Natural killer cell treated with Interleukin-12 subunit alpha and Interleukin-12 subunit beta and Interleukin-15 and Interleukin-18, amount 100 ng/mL, for 72 hours (primary cell): ENCODE data around the gene DNTT. TPM values are rescaled to one million over a fixed set of nuclear protein-coding genes. Genes with fewer than 3 reads are reported as not detected.

ENCODE experiments used
- ATAC-seq, 2 donors: fragments of 150-1000 bp; cut with Tn5 transposase in 1 of 2; sonication (Bioruptor Pico), chemical (Tn5 transposase) in 1 of 2; 2 replicates each; pipeline ENCODE4 v1.10.0; 2021
- DNase-seq: peaks from one replicate; pipeline ENCODE4 v3.0.0; 2022; ENCODE audit warnings: low spot score
- H3K27ac Mint-ChIP-seq, 2 donors: 1 replicate in 1 of 2; 2 replicates in 1 of 2; pipeline ENCODE4 v1.8.0; 2022; ENCODE audit warnings: mixed read lengths in 2 of 2, mild to moderate bottlenecking in 1 of 2, moderate library complexity in 1 of 2
- H3K27me3 Mint-ChIP-seq, 2 donors: 1 replicate in 1 of 2; 2 replicates in 1 of 2; pipeline ENCODE4 v1.8.0; 2022; ENCODE audit warnings: mixed read lengths in 2 of 2
- H3K36me3 Mint-ChIP-seq: one replicate; pipeline ENCODE4 v1.8.0; 2022; ENCODE audit warnings: mixed read lengths
- H3K4me1 Mint-ChIP-seq, 2 donors: 1 replicate in 1 of 2; 2 replicates in 1 of 2; pipeline ENCODE4 v1.8.0; 2022; ENCODE audit warnings: low read depth in 2 of 2, mixed read lengths in 2 of 2, mild to moderate bottlenecking in 1 of 2
- H3K4me3 Mint-ChIP-seq: one replicate; pipeline ENCODE4 v1.8.0; 2022; ENCODE audit warnings: mixed read lengths
- H3K9me3 Mint-ChIP-seq: 2 replicates; pipeline ENCODE4 v1.8.0; 2022; ENCODE audit warnings: mixed read lengths
- total RNA-seq, 2 donors: library from RNA; stranded (reverse); gene quantifications; one replicate each; pipeline ENCODE4 v1.2.3, GENCODE V29; 2022

DNTT gene
- total RNA-seq, 2 donors from 2014 or later, result not detected

DNA sequence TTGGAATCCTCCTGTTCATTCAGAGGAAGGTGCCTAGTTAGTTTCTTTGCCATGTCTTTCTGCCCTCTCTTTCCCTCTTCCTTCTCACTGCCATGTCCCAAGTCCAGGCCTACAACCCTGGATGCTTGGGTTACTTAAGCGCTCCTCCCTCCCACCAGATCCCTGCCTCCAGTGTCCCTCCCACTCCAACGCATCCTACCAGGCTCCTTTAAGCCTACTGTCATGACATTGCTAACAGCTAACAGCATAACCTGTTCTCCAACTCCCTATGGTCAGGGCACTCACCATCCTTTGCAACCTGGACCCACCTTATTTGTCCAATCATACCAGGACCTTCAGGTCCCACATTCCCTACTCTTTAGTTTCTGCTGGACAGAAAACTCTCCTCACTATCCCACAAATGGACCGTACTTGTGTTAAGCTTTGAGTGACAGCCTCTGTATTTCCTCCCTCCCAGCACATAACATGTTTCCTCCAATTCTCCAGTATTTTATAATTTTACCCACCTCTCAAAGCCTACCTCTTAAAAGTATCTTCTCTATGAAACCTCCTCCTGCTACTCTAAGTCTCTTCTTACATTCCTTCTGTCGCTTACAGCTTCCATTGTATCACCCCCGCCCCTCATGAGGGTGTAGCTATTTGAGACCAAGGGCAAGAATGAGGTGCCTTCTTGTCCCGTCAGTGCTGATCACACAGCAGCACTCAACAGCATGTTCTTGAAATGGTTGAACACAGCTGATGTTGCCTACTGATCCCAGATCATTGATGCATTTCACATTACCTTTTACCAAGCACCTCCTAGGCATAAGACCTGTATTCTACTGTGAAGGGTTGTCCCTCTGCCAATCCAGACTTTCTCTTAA, 34.6 kb upstream of the DNTT start:
- no peaks in the 10 kb centered on the region for H3K36me3 Mint-ChIP-seq
- no peak overlapping the region for H3K27ac Mint-ChIP-seq
- no peak overlapping the region for H3K4me3 Mint-ChIP-seq
- peaks cover 19 to 35% of the 10 kb centered on the region in 2 donors for H3K27me3 Mint-ChIP-seq
- DNase-seq, result no peak
- no peaks in the 10 kb centered on the region for H3K4me1 Mint-ChIP-seq
- no peaks in the 10 kb centered on the region for H3K9me3 Mint-ChIP-seq
- ATAC-seq, result no peak

DNA sequence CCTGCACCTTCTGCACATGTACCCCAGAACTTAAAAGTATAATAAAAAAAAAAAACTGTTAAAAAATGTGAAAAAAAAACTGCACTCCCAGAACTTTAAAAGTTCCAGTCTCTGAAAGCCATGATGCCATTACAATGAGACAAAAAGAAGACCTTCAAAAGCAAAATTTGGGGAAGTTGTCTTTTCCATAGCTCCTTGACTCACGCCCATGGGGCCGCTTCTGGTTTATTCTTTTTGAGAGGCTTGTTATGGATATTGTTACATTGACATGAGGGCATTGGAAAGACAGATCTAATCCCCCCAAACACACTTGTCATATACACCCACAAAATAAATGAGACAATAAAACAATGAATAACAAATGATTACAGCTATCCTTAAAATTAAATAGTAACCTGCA, 33.7 kb upstream of the DNTT start:
- H3K4me1 Mint-ChIP-seq, result no peaks in the 10 kb centered on the region
- ATAC-seq (no peak), DNase-seq (no peak)
- peaks cover 19 to 35% of the 10 kb centered on the region in 2 donors for H3K27me3 Mint-ChIP-seq
- no peak overlapping the region for H3K27ac Mint-ChIP-seq
- H3K9me3 Mint-ChIP-seq, result no peaks in the 10 kb centered on the region
- H3K36me3 Mint-ChIP-seq, result no peaks in the 10 kb centered on the region
- H3K4me3 Mint-ChIP-seq, result no peak overlapping the region

DNA sequence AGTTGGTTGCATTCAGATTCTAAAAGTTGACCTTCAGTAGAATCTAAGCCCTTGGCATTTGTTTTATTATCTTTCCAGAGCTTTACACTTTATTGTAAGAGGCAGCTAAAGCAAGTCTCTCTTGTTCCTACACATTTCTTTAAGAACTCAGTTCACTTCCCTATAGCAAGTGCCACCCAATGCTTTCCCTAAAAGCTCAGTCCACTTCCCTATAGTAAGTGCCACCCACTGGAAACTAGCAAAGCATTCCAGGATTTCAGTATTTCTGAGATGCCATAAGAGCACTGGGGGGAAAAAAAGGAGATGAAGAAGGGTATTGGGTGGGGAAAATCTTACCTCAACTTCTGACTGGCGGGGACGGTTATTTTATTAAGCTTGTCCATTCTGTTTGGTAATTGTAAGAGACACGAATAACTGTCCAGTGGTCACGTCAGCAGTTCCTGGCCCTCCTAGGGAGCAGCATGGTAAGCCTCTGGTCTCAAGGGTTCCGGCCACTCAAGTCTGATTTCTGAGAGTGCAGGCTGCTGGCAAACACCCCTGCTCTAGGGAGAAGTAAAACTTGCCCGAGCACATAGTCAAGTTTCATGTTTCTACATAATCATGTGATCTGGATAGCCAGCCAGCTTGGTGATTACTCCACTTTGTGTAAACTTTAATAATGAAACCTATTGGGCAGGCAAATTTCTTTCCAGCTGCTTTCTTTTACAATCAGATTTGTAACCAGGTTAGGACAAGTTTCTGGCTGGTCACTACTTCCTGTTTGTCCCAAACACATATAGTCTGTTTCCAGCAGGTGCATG, 33.0 kb upstream of the DNTT start, which contains the start of gene BLNK:
Gene BLNK, minus strand, starts transcription at position 554 of the 800 bp plus-strand sequence. Its CDS starts 171 bp downstream, at position 383.
- no peaks in the 10 kb centered on the region for H3K36me3 Mint-ChIP-seq
- ATAC-seq, result no peak
- H3K9me3 Mint-ChIP-seq, result no peaks in the 10 kb centered on the region
- H3K27ac Mint-ChIP-seq, result no peak within 1 kb of the TSS
- DNase-seq, result no peak
- H3K27me3 Mint-ChIP-seq, result peaks cover 16 to 30% of the 10 kb centered on the region in 2 donors
- H3K4me3 Mint-ChIP-seq, result no peak within 1 kb of the TSS
- no peaks in the 10 kb centered on the region for H3K4me1 Mint-ChIP-seq

DNA sequence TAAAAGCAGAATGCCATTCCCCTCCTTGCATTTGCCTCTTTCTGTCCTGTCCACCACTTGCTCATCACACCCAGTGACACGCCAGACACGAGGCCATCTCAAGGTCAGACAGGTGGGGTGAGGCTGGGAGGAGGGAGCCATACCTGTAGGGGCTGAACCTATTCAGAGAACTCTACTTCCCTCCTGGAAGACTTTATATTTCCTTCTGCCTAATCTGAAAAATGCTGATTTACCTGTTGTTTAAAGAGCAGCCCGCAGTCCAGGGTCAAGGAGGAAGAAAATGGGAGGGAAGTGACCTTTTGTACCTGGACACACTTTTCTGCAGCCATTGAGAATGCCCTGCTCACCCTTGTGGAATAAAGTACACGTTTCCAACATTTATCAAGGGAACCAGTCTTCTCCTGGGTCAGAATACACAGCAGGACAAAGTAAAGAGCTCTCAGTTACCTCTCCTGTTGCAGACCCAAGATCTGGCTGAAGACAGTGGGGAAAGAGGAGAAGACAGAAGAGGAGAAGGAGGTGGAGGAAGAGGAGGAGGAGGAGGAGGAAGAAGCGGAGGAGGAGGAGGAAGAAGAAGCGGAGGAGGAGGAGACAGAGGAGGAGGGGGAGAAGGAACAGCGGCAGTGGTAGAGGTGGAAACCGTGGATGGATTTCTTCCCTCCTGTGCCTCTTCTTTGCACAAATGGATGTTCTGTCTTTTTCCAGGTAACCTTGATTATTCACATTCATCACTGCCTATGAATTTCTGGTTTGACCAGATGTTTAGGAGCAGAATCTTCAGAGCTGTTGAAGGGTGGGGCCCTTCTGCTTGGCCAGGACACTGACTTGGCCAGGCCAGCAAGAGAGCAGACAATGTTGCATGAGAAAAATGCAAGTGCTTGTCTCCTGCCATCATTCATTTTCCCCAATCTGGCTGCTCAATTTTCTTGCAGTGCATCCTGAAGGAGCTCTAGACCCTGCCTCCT, 31.6 kb upstream of the DNTT start:
- no peak for DNase-seq
- Mint-ChIP-seq H3K4me1 (no peaks in the 10 kb centered on the region), H3K27me3 (peaks cover 15 to 27% of the 10 kb centered on the region in 2 donors), H3K36me3 (no peaks in the 10 kb centered on the region), H3K27ac (no peak overlapping the region), H3K4me3 (no peak overlapping the region), H3K9me3 (no peaks in the 10 kb centered on the region)
- no peak for ATAC-seq

DNA sequence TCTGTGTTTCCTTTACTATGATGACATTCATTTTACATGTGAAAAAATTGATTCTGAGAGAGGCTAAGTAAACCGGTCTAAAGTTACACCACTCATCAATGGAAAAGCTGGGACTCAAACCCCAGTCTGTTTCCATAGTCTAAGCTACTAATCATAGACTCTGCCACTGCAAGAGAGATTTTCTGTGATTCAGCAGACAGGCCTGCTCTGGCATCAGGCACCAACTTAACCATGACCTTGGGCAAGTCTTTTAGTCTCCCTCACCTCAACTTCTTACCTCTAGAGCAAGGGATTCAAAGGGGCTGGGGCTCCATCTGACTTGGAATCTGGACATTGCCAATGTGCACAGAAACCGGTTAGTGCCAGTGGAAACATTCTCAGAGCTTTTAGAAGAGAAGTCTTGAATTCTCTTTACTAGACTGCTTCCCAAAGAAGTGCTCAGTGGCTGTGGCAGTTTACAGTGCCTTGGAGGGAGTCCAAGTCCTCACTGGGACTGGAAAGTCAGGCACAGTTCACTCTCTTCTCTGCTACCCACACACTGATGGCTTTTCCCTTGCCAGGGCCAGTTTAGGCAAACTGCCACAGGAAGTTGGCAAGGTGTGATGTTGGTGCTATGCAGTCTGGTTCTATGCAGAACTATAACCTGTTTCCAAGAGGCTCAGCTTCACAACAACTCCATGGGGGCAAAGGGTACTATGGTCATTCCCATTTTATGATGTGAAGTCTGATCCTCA, 28.4 kb upstream of the DNTT start:
- Mint-ChIP-seq H3K4me1 (no peaks in the 10 kb centered on the region), H3K9me3 (no peaks in the 10 kb centered on the region), H3K4me3 (no peak overlapping the region), H3K27me3 (peaks cover 6 to 32% of the 10 kb centered on the region in 2 donors), H3K36me3 (no peaks in the 10 kb centered on the region), H3K27ac (no peak overlapping the region)
- ATAC-seq (no peak), DNase-seq (no peak)

DNA sequence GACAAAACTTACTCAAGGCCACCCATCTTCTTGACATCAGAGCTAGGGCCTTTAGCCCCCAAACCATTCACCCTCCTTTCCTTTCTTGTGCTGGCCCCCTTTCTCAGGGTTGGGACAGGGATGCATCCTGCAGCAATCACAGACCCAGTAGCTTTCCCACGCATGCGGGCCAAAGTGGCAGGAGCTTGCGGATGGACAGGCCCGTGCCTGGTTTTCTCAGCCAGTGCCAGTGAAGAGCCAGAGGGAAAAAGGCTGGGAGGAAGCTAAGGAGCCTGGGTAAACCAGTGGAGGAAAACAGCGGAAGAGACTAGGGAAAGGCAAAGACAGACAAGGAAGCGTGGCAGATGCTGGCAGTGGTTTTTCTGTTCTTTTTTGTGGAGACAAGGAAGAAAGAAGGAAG, 27.8 kb upstream of the DNTT start:
- Mint-ChIP-seq H3K4me3 (no peak overlapping the region), H3K27ac (no peak overlapping the region), H3K27me3 (peaks cover 6 to 32% of the 10 kb centered on the region in 2 donors), H3K36me3 (no peaks in the 10 kb centered on the region), H3K4me1 (no peaks in the 10 kb centered on the region), H3K9me3 (no peaks in the 10 kb centered on the region)
- ATAC-seq (no peak), DNase-seq (no peak)

DNA sequence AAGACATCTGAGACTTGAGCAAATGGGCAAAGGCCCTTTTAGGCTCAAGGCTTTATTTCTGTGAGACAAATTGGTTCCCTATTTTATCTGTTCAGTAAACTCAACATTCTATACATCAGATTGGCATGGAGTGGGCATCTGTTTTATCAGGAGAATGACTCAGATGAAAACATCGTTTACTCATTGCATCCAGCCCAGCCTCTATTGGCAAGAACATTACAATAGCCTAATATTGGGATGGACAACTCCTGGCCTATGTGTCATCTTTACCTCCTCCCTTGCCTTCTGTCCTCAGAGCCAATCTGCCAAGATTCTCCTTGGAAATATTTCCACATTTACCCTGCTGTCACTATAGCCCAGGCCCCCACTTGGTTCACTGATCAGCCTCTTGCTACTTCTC, 27.4 kb upstream of the DNTT start:
- ATAC-seq, result no peak
- no peak overlapping the region for H3K27ac Mint-ChIP-seq

DNA sequence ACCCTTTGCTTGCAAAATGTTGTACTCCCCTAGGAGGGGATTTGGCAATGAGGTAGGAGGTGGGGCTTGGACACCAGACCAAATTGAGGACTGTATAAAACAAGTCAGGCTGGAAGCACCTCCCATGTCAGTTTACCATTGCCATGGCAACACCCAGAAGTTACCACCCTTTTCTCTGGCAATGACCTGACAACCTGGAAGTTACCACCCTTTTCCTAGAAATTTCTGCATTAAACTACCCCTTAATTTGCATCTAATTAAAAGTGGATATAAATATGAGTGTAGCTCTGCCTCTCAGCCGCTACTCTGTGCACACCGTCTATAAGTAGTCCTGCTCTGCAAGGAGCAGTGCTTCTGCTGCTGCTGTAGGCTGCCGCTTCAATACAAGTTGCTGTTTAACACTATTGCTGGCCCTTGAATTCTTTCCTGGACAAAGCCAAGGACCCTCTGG, 25.0 kb upstream of the DNTT start:
- ATAC-seq, result no peak
- Mint-ChIP-seq H3K36me3 (no peaks in the 10 kb centered on the region), H3K27me3 (peaks cover 6 to 23% of the 10 kb centered on the region in 2 donors), H3K27ac (no peak overlapping the region), H3K4me3 (no peak overlapping the region), H3K9me3 (no peaks in the 10 kb centered on the region), H3K4me1 (no peaks in the 10 kb centered on the region)
- no peak for DNase-seq

More for the DNA sequence above, 27.4 kb upstream of the DNTT start:
- H3K36me3 Mint-ChIP-seq, result no peaks in the 10 kb centered on the region
- no peaks in the 10 kb centered on the region for H3K9me3 Mint-ChIP-seq
- no peak overlapping the region for H3K4me3 Mint-ChIP-seq
- peaks cover 6 to 32% of the 10 kb centered on the region in 2 donors for H3K27me3 Mint-ChIP-seq
- no peaks in the 10 kb centered on the region for H3K4me1 Mint-ChIP-seq
- no peak for DNase-seq

DNA sequence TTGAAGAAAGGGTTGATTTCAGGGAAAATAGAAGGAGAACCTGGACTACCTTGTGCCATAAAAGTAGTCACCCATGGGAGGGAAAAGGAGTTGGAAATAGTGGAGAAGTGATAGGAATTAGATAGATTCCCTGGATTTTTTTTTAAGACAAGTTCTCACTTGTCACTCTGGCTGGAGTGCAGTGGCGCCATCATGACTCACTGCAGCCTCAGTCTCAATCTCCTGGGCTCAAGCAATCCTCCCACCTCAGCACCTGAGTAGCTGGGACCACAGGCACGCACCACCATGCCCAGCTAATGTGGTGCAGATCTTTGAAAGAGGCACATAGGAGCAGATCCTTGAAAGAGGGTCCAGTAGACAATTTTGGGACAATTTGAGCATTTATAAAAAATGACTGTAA, 23.4 kb upstream of the DNTT start:
- Mint-ChIP-seq H3K4me3 (no peak overlapping the region), H3K27ac (no peak overlapping the region), H3K36me3 (no peaks in the 10 kb centered on the region), H3K27me3 (peaks cover 6 to 23% of the 10 kb centered on the region in 2 donors), H3K4me1 (no peaks in the 10 kb centered on the region), H3K9me3 (no peaks in the 10 kb centered on the region)
- no peak for DNase-seq
- no peak for ATAC-seq

DNA sequence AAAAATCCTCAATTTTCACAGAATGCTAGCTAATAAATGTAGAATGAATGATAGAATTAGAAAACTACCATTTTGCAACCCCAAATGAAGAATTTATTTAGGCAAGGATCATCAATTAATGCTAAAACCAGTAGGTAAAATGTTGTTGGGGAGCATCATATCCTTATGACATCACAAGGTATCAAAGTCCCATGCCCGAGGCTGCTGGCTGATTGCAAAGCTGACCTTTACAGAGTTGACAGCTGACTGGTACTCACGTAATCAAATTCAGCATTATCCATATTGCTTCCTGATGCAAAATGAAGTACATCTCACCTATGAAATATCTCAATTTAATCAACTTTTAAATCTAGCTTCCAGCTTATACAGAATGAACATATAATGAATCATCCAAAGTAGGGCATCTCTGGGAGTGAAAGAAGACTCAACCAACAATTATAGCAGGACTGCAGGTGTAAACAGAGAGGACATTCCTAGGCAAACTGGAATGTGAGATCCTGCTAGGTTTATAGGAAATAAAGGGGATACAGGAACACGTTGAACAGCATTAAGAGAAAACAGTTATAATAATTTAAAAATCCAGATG, 22.7 kb upstream of the DNTT start:
- no peak for ATAC-seq
- Mint-ChIP-seq H3K27ac (no peak overlapping the region), H3K4me3 (no peak overlapping the region), H3K4me1 (no peaks in the 10 kb centered on the region), H3K27me3 (peaks cover 6 to 23% of the 10 kb centered on the region in 2 donors), H3K9me3 (no peaks in the 10 kb centered on the region), H3K36me3 (no peaks in the 10 kb centered on the region)
- no peak for DNase-seq

DNA sequence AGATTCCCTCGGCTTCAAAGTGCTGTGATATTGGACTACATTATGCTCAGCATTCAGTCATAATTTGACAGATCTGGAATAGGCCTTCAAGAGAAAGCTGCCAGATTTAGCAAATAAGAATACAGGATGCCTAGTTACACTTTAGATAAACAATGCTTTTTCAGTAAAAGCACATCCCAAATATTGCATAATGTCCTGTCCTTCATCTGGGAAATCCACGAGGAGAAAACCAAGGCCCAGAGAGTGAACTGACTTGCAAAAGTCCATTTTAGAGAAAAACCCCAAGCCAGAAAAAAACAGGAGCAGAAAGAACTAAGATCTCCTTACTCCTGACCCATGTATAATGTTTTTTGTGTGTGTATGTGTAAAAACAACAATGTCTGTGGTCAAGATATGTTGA, 20.9 kb upstream of the DNTT start:
- no peak for DNase-seq

DNA sequence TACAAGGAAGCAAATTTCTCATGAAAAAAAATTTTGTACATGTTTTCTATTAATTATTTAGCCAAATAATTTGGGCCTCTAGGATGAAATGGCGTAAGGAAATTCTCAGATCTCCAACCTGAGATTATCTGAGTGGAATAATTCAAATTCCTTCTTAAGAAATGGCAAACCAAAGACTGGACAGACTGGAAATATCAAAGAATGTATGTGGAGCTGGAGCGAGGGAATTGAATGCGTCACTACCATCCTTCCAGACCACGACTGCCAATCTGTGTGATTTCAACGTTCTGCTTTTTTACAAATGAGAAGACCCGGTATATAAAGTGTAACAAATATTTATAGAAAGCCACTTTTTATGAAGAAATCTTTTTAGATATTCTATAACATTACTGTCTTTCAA, 20.5 kb upstream of the DNTT start:
- DNase-seq, result no peak
- Mint-ChIP-seq H3K4me3 (no peak overlapping the region), H3K27ac (no peak overlapping the region), H3K9me3 (no peaks in the 10 kb centered on the region), H3K4me1 (peaks cover 0 to 3% of the 10 kb centered on the region in 2 donors), H3K36me3 (no peaks in the 10 kb centered on the region), H3K27me3 (peaks cover 3 to 7% of the 10 kb centered on the region in 2 donors)
- no peak for ATAC-seq

More for the DNA sequence above, 20.9 kb upstream of the DNTT start:
- Mint-ChIP-seq H3K27ac (no peak overlapping the region), H3K9me3 (no peaks in the 10 kb centered on the region), H3K4me1 (peaks cover 0 to 2% of the 10 kb centered on the region in 2 donors), H3K4me3 (no peak overlapping the region), H3K36me3 (no peaks in the 10 kb centered on the region), H3K27me3 (peaks cover 3 to 9% of the 10 kb centered on the region in 2 donors)
- ATAC-seq, result no peak
